IMR-90 (cell line): Measurements from ENCODE around the gene PTPRG. TPM values are rescaled to one million over a fixed set of nuclear protein-coding genes. Genes with fewer than 3 reads are reported as not detected.

Experiments
- ATAC-seq: fragments of 200-7000 bp; cut with Tn5 transposase; 2 replicates; pipeline ENCODE4 v1.9.1; 2020; ENCODE audit warnings: low read depth, mild to moderate bottlenecking, moderate library complexity
- BruUV-seq: library from RNA; stranded (reverse); fragments of 400-500 nt; replicated peaks from 2 replicates; lab custom pipeline; 2021; lab: Mats Ljungman, UMichigan
- CTCF ChIA-PET: fragments of 300-600 bp; formaldehyde crosslinking; extraction: SDS; loops from one replicate; lab custom pipeline; 2021; ENCODE audit warnings: antibody characterized with exemption; lab: Yijun Ruan, JAX
- POLR2A ChIA-PET: fragments of 300-600 bp; sonication (Branson Sonifier 250); formaldehyde crosslinking; loops from one replicate; lab custom pipeline; 2022; ENCODE audit warnings: antibody characterized with exemption; ENCODE audit not compliant: unreplicated experiment; lab: Charles Lee
- DNase-seq: peaks from one replicate; pipeline ENCODE4 v3.0.0; 2013
- H2AFZ ChIP-seq: replicated peaks from 2 replicates; pipeline ENCODE3; 2013; ENCODE audit warnings: low read length, mild to moderate bottlenecking; ENCODE audit not compliant: poor library complexity
- H2AK5ac ChIP-seq: 2 replicates; pipeline ENCODE4 v1.6.1; 2013; ENCODE audit warnings: low read depth, low read length, inconsistent platforms
- H2AK9ac ChIP-seq: replicated peaks from 2 replicates; pipeline ENCODE3; 2013; ENCODE audit warnings: mild to moderate bottlenecking, low read depth, low read length, moderate library complexity; ENCODE audit not compliant: poor library complexity
- H2BK120ac ChIP-seq: 2 replicates; pipeline ENCODE4 v1.6.1; 2013; ENCODE audit warnings: low read depth, low read length, inconsistent platforms
- H2BK15ac ChIP-seq: 3 replicates; pipeline ENCODE4 v1.6.1; 2013; ENCODE audit warnings: low read depth, low read length, inconsistent platforms
- H2BK20ac ChIP-seq: 2 replicates; pipeline ENCODE4 v1.6.1; 2013; ENCODE audit warnings: low read depth, mild to moderate bottlenecking, inconsistent platforms, low read length, moderate library complexity
- H2BK5ac ChIP-seq: 2 replicates; pipeline ENCODE4 v1.6.1; 2013; ENCODE audit warnings: mild to moderate bottlenecking, low read depth, low read length, inconsistent platforms; ENCODE audit not compliant: poor library complexity, severe bottlenecking
- H3K14ac ChIP-seq: replicated peaks from 2 replicates; pipeline ENCODE4 v1.6.1; 2013; ENCODE audit warnings: low read depth, low read length, inconsistent platforms
- H3K18ac ChIP-seq: 2 replicates; pipeline ENCODE4 v1.6.1; 2013; ENCODE audit warnings: low read depth, low read length, control low read depth
- H3K23ac ChIP-seq: 2 replicates; pipeline ENCODE4 v1.6.1; 2013; ENCODE audit warnings: low read depth, low read length, inconsistent platforms
- H3K27ac ChIP-seq: 2 replicates; pipeline ENCODE4 v1.5.1; 2013; ENCODE audit warnings: mild to moderate bottlenecking, control low read depth, low read length; ENCODE audit not compliant: insufficient read depth
- H3K27me3 ChIP-seq: 2 replicates; pipeline ENCODE4 v1.6.1; 2013; ENCODE audit warnings: low read length; ENCODE audit not compliant: control insufficient read depth, insufficient read depth
- H3K36me3 ChIP-seq: 2 replicates; pipeline ENCODE4 v1.6.1; 2013; ENCODE audit warnings: low read length, mixed read lengths; ENCODE audit not compliant: control insufficient read depth, insufficient read depth
- H3K4ac ChIP-seq: 2 replicates; pipeline ENCODE4 v1.6.1; 2013; ENCODE audit warnings: low read depth, low read length, inconsistent platforms
- H3K4me1 ChIP-seq: 2 replicates; pipeline ENCODE4 v1.6.1; 2013; ENCODE audit warnings: low read length, mixed read lengths; ENCODE audit not compliant: control insufficient read depth, insufficient read depth
- H3K4me2 ChIP-seq: 2 replicates; pipeline ENCODE4 v1.6.1; 2013; ENCODE audit warnings: low read depth, mild to moderate bottlenecking, control low read depth, low read length, moderate library complexity
- H3K4me3 ChIP-seq: 2 replicates; pipeline ENCODE4 v1.5.1; 2013; ENCODE audit warnings: low read depth, mild to moderate bottlenecking, control low read depth, low read length, moderate library complexity; ENCODE audit not compliant: insufficient read depth
- H3K56ac ChIP-seq: 2 replicates; pipeline ENCODE4 v1.6.1; 2013; ENCODE audit warnings: low read length, inconsistent platforms; ENCODE audit not compliant: insufficient read depth; ENCODE audit errors: extremely low read depth
- H3K79me1 ChIP-seq, 2 experiments: 2 replicates each; pipeline ENCODE4 v1.6.1; 2013; ENCODE audit warnings: low read length in 2 of 2, inconsistent platforms in 1 of 2, low read depth in 1 of 2
- H3K9ac ChIP-seq: 2 replicates; pipeline ENCODE4 v1.6.1; 2013; ENCODE audit warnings: low read depth, low read length, control low read depth
- H3K9me1 ChIP-seq: 2 replicates; pipeline ENCODE4 v1.6.1; 2013; ENCODE audit warnings: low read length, inconsistent platforms; ENCODE audit not compliant: insufficient read depth
- H3K9me3 ChIP-seq: 2 replicates; pipeline ENCODE4 v1.6.1; 2013; ENCODE audit warnings: low read length; ENCODE audit not compliant: control insufficient read depth, insufficient read depth
- H4K20me1 ChIP-seq: 2 replicates; pipeline ENCODE4 v1.6.1; 2013; ENCODE audit warnings: low read length, inconsistent platforms; ENCODE audit not compliant: insufficient read depth
- H4K5ac ChIP-seq: 2 replicates; pipeline ENCODE4 v1.6.1; 2013; ENCODE audit warnings: mild to moderate bottlenecking, low read depth, low read length, control low read depth
- H4K8ac ChIP-seq, 2 experiments: 2 replicates each; pipeline ENCODE4 v1.6.1; 2013; ENCODE audit warnings: low read depth in 2 of 2, low read length in 2 of 2, control low read depth in 1 of 2, inconsistent platforms in 1 of 2
- H4K91ac ChIP-seq: 2 replicates; pipeline ENCODE4 v1.6.1; 2013; ENCODE audit warnings: low read depth, low read length, inconsistent platforms; ENCODE audit not compliant: insufficient read depth
- BHLHE40 ChIP-seq: fragments of 150-350 bp; IDR thresholded peaks from 2 replicates; pipeline ENCODE4 v1.6.1; 2016; ENCODE audit warnings: mild to moderate bottlenecking, low read depth, low read length
- CEBPB ChIP-seq: IDR thresholded peaks from 2 replicates; pipeline ENCODE4 v1.6.1; 2012; ENCODE audit warnings: low read depth, low read length, improper control_type of control experiment
- CHD1 ChIP-seq: IDR thresholded peaks from 2 replicates; pipeline ENCODE4 v1.6.1; 2012; ENCODE audit warnings: low read depth, low read length, improper control_type of control experiment
- CTCF ChIP-seq: conservative IDR thresholded peaks from 2 replicates; pipeline ENCODE4 v1.5.1; 2012; ENCODE audit warnings: mild to moderate bottlenecking, low read depth, low read length, improper control_type of control experiment
- ELK1 ChIP-seq: fragments of 150-350 bp; IDR thresholded peaks from 2 replicates; pipeline ENCODE4 v1.6.1; 2016; ENCODE audit warnings: low read depth, mild to moderate bottlenecking, low read length, moderate library complexity, borderline replicate concordance
- FOS ChIP-seq: fragments of 150-350 bp; IDR thresholded peaks from 2 replicates; pipeline ENCODE4 v1.6.1; 2016; ENCODE audit warnings: low read depth, low read length
- MAFK ChIP-seq: IDR thresholded peaks from 2 replicates; pipeline ENCODE4 v1.6.1; 2012; ENCODE audit warnings: low read depth, low read length, improper control_type of control experiment
- MAZ ChIP-seq: IDR thresholded peaks from 2 replicates; pipeline ENCODE4 v1.6.1; 2012; ENCODE audit warnings: low read depth, mild to moderate bottlenecking, low read length, improper control_type of control experiment, moderate library complexity, borderline replicate concordance
- MXI1 ChIP-seq: IDR thresholded peaks from 2 replicates; pipeline ENCODE4 v1.6.1; 2012; ENCODE audit warnings: low read depth, mild to moderate bottlenecking, low read length, moderate library complexity, borderline replicate concordance
- NFE2L2 ChIP-seq: fragments of 150-350 bp; IDR thresholded peaks from 2 replicates; pipeline ENCODE4 v1.6.1; 2016; ENCODE audit warnings: low read depth, mild to moderate bottlenecking, low read length
- POLR2A ChIP-seq: IDR thresholded peaks from 2 replicates; pipeline ENCODE4 v1.6.1; 2012; ENCODE audit warnings: mild to moderate bottlenecking, low read depth, low read length
- RCOR1 ChIP-seq: IDR thresholded peaks from 2 replicates; pipeline ENCODE4 v1.6.1; 2012; ENCODE audit warnings: mild to moderate bottlenecking, low read length, improper control_type of control experiment; ENCODE audit not compliant: insufficient replicate concordance
- RFX5 ChIP-seq: IDR thresholded peaks from 2 replicates; pipeline ENCODE4 v1.8.0; 2012; ENCODE audit warnings: low read depth, mild to moderate bottlenecking, low read length, moderate library complexity
- SMC3 ChIP-seq: fragments of 150-350 bp; IDR thresholded peaks from 2 replicates; pipeline ENCODE4 v1.6.1; 2016; ENCODE audit warnings: low read depth, mild to moderate bottlenecking, antibody characterized with exemption, low read length, moderate library complexity
- USF2 ChIP-seq: fragments of 150-350 bp; IDR thresholded peaks from 2 replicates; pipeline ENCODE4 v1.6.1; 2017; ENCODE audit warnings: mild to moderate bottlenecking, antibody characterized with exemption, low read length, low read depth
- WGBS, 2 experiments: methylation state at CpG; one replicate each; pipeline versions ENCODE4 v1.1.5 to v1.1.7; 2013; ENCODE audit warnings: missing lambda C conversion rate in 2 of 2; ENCODE audit not compliant: insufficient read length in 1 of 2; ENCODE audit errors: extremely low coverage in 2 of 2; 5-methylcytosine and 5-hydroxymethylcytosine counted together
- dilution Hi-C: fragments of 300-500 bp; cut with HindIII; formaldehyde crosslinking; loops from one replicate; pipeline ENCODE4 v1.14.3; 2018; ENCODE audit warnings: low sequenced_read_pairs; ENCODE audit not compliant: unreplicated experiment
- in situ Hi-C: fragments of 300-500 bp; cut with MboI; formaldehyde crosslinking; loops from 3 replicates; pipeline ENCODE4 v1.14.3; 2019; ENCODE audit warnings: low sequenced_read_pairs, inconsistent platforms, mixed read lengths
- intact Hi-C: fragments of 100-400 bp; cut with micrococcal nuclease; formaldehyde crosslinking; loops from 2 replicates; pipeline ENCODE4 v1.10.0; 2022
- polyA plus RNA-seq, 3 experiments: library from polyadenylated mRNA; depleted of rRNA; stranded (reverse); fragments of >200 nt; gene quantifications; 2 replicates each; pipeline ENCODE4 v1.2.3, GENCODE V29; 2012; ENCODE audit warnings: low replicate concordance in 1 of 3
- total RNA-seq: library from RNA; depleted of rRNA; stranded (reverse); fragments of >200 nt; gene quantifications from 2 replicates; pipeline ENCODE4 v1.2.3, GENCODE V29; 2012

The PTPRG gene
- total and polyA plus RNA-seq, 2 of the 4 experiments (the other 2 are of a cell fraction): 7.7 to 31.0 TPM

GRCh38 chr3:61820306-61820992, 259.1 kb downstream of the PTPRG start:
- ChIA-PET POLR2A (no interaction called here), CTCF (no interaction called here)
- Histone ChIP-seq H3K18ac (peak overlapping the region; percentile 79; the same call in 1 of the 2 replicates), H2AFZ (no peak overlapping the region), H3K14ac (peak overlapping the region; percentile 63; the same call in 1 of the 2 replicates), H3K27me3 (no peaks in the 10 kb centered on the region), H3K23ac (0 out of 2 replicates have a peak overlapping the region, but pooled peaks have one; percentile 15), H4K8ac (peak overlapping the region in 1 of 2 experiments; percentile 33; a peak in 1 of 4 replicates), H3K9me3 (no peaks in the 10 kb centered on the region), H3K79me1 (peaks cover 28 to 31% of the 10 kb centered on the region in 2 experiments), H3K27ac (no peak overlapping the region), H3K36me3 (no peaks in the 10 kb centered on the region), H4K20me1 (0 out of 2 replicates have a peak, but pooled peaks cover 3% of the 10 kb centered on the region), H3K56ac (no peak overlapping the region), H2BK15ac (no peak overlapping the region; the same call in 2 of the 3 replicates), H4K91ac (no peak overlapping the region), H2BK120ac (no peak overlapping the region), H2AK9ac (peak overlapping the region; percentile 74), H2BK20ac (no peak overlapping the region), H3K4me2 (no peak overlapping the region), H3K4me3 (no peak overlapping the region), H3K4ac (peak overlapping the region; percentile 22; the same call in 1 of the 2 replicates), H2AK5ac (no peak overlapping the region), H4K5ac (no peak overlapping the region), H2BK5ac (no peak overlapping the region), H3K4me1 (peaks cover 3% of the 10 kb centered on the region; the same call in 1 of the 2 replicates), H3K9me1 (peaks cover 5% of the 10 kb centered on the region), H3K9ac (no peak overlapping the region)
- intact Hi-C loops (no loop called here), dilution Hi-C loops (no loop called here), in situ Hi-C loops (no loop called here)
- no TSS peak for BruUV-seq
- DNase-seq: no peak
- no peak for ATAC-seq
- no CpG with 5 or more reads among the region's 6 CpGs for WGBS, 2 experiments
- no peak for TF ChIP-seq MXI1
- no peak for TF ChIP-seq BHLHE40
- no peak for TF ChIP-seq MAFK
- TF ChIP-seq ELK1: no peak
- no peak for TF ChIP-seq POLR2A
- TF ChIP-seq USF2: no peak
- TF ChIP-seq CHD1: no peak
- TF ChIP-seq NFE2L2: no peak
- TF ChIP-seq RFX5: no peak
- TF ChIP-seq CTCF: no peak
- no peak for TF ChIP-seq MAZ
- TF ChIP-seq RCOR1: no peak
- TF ChIP-seq FOS: no peak
- TF ChIP-seq SMC3: no peak
- TF ChIP-seq CEBPB: no peak
